Activated naive CD8-positive, alpha-beta T cell treated with anti-CD3 and anti-CD28 coated beads, Interleukin-2, amount 50 U/mL, for 16 hours (primary cell): ENCODE measurements around the gene C12orf57.
"Not testable (repeated sequence)": the region's sequence is repeated elsewhere in the genome, so short reads cannot be mapped to it uniquely, and the experiment has no call there.

ENCODE experiments used
- DNase-seq: peaks from one replicate; pipeline ENCODE4 v3.0.0-alpha.2; 2020; ENCODE audit warnings: low read depth, low spot score

C12orf57 gene

GRCh38 chr12:6943722-6944380 is at the start of gene C12orf57, which contains the start of gene RNU7-1:
C12orf57 (plus strand) TSS chr12:6944022; CDS start chr12:6944122, 100 bp downstream.
RNU7-1 (plus strand) TSS chr12:6943816.
- DNase-seq, result peak; percentile 64

GRCh38 chr12:6894321-6894720 is 49.5 kb upstream of the C12orf57 start:
- DNase-seq, result no peak

- DNase-seq, result no peak
Measured at GRCh38 chr12:6896846-6897435, 46.9 kb upstream of the C12orf57 start.

GRCh38 chr12:6899427-6899826 is 44.4 kb upstream of the C12orf57 start:
- DNase-seq, result no peak

GRCh38 chr12:6899837-6900519 is 43.8 kb upstream of the C12orf57 start:
- no peak for DNase-seq

GRCh38 chr12:6902448-6902847 is 41.4 kb upstream of the C12orf57 start:
- DNase-seq, result no peak

GRCh38 chr12:6903722-6904121 is 40.1 kb upstream of the C12orf57 start:
- DNase-seq, result no peak

- peak; percentile 93 for DNase-seq
Measured at GRCh38 chr12:6904280-6905276, 39.2 kb upstream of the C12orf57 start, which contains the start of gene LRRC23. LRRC23 (plus strand) TSS chr12:6904822; CDS start chr12:6905634, 812 bp downstream.

GRCh38 chr12:6905414-6906040 is 38.3 kb upstream of the C12orf57 start:
- DNase-seq, result no peak

- not testable (repeated sequence) for DNase-seq
Measured at GRCh38 chr12:6908141-6908540, 35.7 kb upstream of the C12orf57 start.

- no peak for DNase-seq
Measured at GRCh38 chr12:6909421-6910145, 34.2 kb upstream of the C12orf57 start.

- DNase-seq, result no peak
Measured at GRCh38 chr12:6912164-6912935, 31.5 kb upstream of the C12orf57 start.

- DNase-seq, result peak; percentile 61
Measured at GRCh38 chr12:6914246-6914946, 29.4 kb upstream of the C12orf57 start, which contains the start of gene ENO2. ENO2 (plus strand) TSS chr12:6914580; CDS start chr12:6915833, 1,253 bp downstream.

GRCh38 chr12:6914947-6915788 is 28.7 kb upstream of the C12orf57 start:
- no peak for DNase-seq

- DNase-seq, result no peak
Measured at GRCh38 chr12:6915789-6916285, 28.0 kb upstream of the C12orf57 start.

GRCh38 chr12:6916426-6917200 is 27.2 kb upstream of the C12orf57 start:
- DNase-seq, result no peak
